RWPE1 (cell line): ENCODE results near the gene TTC5.
A peak's percentile ranks its signal among the peaks of the same experiment; 100 is the strongest.

Experiments
- CTCF ChIA-PET: fragments of 350-600 bp; sonication (Branson Sonifier 250); formaldehyde crosslinking; extraction: SDS; loops from one replicate; lab custom pipeline; 2021; lab: Yijun Ruan, JAX
- POLR2A ChIA-PET: fragments of 400-600 bp; formaldehyde crosslinking; extraction: SDS; loops from one replicate; lab custom pipeline; 2020; ENCODE audit warnings: antibody characterized with exemption; ENCODE audit not compliant: low non-redundant PET; lab: Yijun Ruan, JAX
- DNase-seq: peaks from one replicate; pipeline ENCODE4 v3.0.0; 2012; ENCODE audit warnings: low spot score
- H3K27ac ChIP-seq: fragments of 450-650 bp; 2 replicates; pipeline ENCODE4 v1.5.1; 2017
- TF ChIP-seq, protein P1 (sequence below): fragments of 450-650 bp; conservative IDR thresholded peaks from 2 replicates; pipeline ENCODE4 v1.5.1; 2017; ENCODE audit warnings: low read depth, mild to moderate bottlenecking

TTC5 gene

DNA sequence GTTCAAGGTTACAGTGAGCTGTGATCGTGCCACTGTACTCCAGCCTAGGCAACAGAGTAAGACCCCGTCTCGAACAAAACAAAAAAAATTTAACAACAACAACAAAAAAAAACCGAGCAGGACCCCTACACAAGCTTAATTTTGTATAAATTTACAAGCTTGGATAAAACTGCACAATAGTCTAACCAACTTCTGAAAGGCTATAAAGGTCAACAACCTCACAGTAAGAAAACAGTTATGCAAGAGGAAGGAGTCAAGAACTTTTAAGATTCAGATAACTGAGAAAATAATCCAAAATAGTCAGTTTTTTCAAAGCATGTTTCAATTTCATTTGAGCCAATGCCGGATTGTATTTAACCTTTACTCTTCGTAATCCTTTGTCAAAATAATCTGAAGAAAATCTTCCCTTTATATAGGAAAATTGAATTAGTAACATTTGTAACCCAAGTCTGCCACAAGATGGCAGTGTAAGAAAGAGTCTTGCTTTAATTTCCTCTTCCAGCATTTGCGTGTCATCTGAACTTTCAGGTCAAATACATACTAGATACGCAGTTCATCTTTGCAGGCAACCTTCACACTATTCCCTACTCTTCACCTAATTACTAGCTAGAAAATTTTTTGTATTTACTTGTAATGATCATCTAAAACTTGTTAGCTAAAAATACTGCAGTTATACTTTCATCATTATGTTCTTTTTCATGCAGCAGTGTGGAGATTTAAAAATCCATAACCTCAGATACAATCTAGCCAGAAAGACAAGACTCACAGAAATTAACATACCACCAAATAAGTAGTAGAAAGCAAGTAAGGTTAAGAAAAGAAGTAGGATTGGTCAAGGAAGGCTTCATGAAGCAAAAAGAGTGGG, 21.5 kb upstream of the TTC5 start:
- TF ChIP-seq, protein P1, sequence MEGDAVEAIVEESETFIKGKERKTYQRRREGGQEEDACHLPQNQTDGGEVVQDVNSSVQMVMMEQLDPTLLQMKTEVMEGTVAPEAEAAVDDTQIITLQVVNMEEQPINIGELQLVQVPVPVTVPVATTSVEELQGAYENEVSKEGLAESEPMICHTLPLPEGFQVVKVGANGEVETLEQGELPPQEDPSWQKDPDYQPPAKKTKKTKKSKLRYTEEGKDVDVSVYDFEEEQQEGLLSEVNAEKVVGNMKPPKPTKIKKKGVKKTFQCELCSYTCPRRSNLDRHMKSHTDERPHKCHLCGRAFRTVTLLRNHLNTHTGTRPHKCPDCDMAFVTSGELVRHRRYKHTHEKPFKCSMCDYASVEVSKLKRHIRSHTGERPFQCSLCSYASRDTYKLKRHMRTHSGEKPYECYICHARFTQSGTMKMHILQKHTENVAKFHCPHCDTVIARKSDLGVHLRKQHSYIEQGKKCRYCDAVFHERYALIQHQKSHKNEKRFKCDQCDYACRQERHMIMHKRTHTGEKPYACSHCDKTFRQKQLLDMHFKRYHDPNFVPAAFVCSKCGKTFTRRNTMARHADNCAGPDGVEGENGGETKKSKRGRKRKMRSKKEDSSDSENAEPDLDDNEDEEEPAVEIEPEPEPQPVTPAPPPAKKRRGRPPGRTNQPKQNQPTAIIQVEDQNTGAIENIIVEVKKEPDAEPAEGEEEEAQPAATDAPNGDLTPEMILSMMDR: peak; percentile 72
- H3K27ac ChIP-seq: no peak overlapping the region
- POLR2A ChIA-PET: no interaction called here
- peak; percentile 47 for DNase-seq
- CTCF ChIA-PET: interaction anchor here (0.6 to 3.0 kb wide), 7 partner anchors 9 to 1093 kb away, joined by 3 to 15 read pairs (median 3); partner anchors contain the start of gene PARP2

DNA sequence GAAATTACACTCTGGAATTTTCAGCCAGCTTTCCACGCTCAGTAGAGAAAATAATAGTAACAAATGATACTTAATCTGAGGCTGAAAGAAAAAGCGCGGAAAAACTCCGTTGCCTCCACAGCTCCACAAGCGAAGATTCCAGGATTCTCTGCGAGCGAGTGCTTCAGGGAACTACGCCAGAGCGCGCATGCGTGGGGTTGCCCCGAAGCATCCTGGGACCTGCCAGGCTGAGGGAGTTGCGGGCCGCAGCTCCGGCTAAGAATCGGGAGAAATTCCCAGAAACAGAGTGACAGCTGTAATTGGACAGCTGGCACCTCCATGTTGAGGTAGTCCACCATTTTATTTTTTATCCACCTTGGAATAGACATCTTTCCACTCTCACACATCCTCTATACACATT, 12.0 kb upstream of the TTC5 start:
- TF ChIP-seq, protein P1: no peak
- no peak overlapping the region for H3K27ac ChIP-seq
- no peak for DNase-seq
- POLR2A ChIA-PET: no interaction called here
- CTCF ChIA-PET: interaction anchor here (0.6 to 1.1 kb wide), 2 partner anchors 10 to 90 kb away, joined by 3 to 4 read pairs; no protein-coding TSS in a partner anchor

DNA sequence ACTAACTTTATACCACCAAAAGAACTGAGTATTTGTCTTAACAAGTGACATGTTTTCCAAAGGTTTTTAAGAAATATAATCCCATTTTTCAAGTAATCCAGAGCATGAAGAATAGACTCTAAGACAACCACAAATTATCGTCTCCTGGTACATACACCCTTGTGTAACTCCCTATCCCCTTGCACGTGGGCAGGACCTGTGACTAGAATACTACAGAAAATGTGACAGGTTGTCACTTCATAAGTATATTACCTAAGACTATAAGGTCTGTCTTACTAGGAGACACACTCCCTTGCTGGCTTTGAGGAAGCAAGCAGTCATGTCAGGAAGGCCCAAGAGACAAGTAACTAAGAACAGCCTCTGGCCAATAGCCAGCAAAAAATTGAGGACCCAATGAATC, 8.3 kb upstream of the TTC5 start:
- no peak for DNase-seq
- CTCF ChIA-PET: no interaction called here
- TF ChIP-seq, protein P1: no peak
- POLR2A ChIA-PET: no interaction called here
- no peak overlapping the region for H3K27ac ChIP-seq

DNA sequence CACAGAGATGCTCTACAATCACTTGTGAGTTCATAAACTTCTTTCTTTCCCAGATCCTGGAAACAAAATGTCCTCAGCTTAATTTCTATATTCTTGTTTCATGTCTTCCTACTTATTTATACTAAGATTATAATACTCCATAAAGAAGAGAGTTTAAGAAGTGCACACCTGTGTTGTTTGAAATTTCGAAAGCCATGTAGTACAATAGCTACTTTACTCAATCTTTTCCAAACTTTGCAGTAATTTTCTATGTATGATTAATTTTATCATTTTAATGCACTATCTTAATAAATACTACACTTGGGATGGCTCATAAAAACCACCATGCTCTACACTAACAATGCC, 300 bp upstream of the TTC5 start:
- ChIA-PET CTCF (interaction anchor here (0.6 to 1.4 kb wide), 6 partner anchors 15 to 917 kb away, joined by 3 to 7 read pairs (median 4); no protein-coding TSS in a partner anchor), POLR2A (no interaction called here)
- TF ChIP-seq, protein P1: no peak; the same call in none of the 2 replicates
- no peak for DNase-seq
- no peak overlapping the region for H3K27ac ChIP-seq

DNA sequence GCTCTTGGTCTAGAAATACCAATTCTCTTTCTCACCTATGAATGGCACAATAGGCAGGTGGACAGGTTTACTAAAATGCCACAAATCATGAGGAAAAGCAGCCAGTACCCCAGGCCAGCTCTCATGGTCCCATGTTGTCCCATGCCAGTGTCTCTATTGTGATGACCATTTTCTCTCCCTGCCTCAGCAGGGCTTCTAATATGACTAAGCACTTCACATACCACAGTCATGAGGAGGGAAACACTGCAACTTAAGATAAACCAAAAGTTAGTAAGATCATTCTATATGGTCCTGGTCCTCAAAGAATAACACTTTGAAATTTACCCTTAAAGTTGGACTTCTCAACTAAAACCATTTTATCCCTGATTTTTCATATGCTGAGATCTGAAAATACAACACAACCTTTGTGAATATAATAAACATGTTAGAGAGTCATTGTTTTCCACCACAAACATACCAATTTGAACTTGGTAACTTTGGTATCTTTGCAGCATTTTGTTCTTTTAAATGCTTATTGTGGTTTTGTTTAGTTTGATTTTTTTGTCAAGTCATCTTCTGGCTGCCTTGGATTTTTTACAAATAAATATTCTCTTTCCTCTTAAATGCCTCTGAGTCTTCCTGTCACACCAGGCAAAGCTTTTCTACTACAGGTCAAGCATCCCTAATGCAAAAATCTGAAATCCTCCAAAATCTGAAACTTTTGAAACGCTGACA, 3.6 kb downstream of the TTC5 start:
- TF ChIP-seq, protein P1: no peak
- ChIA-PET CTCF (no interaction called here), POLR2A (no interaction called here)
- no peak for DNase-seq
- H3K27ac ChIP-seq: no peak overlapping the region

DNA sequence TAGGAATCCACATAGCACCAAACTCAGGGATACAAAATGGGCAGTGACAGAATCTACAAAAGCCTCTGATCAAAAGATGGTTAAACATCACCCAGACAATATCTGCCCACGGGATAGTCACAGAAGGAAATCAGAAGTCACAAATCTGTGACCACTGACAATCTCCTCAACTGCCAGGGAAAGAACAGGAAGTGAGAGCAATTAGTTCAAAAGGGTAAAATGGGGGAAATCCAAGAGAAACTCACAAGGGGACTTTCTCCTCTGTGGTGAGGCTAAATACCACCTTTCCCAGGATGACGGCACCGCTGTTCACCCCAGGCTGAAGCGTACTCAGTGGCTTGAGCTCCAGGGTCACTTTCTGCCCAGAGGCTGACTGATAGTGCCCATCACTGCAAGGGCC, 10.7 kb downstream of the TTC5 start:
- no peak overlapping the region for H3K27ac ChIP-seq
- TF ChIP-seq, protein P1: no peak
- ChIA-PET POLR2A (no interaction called here), CTCF (interaction anchor here (0.6 kb wide), 1 partner anchor 120 kb away, joined by 3 read pairs; no protein-coding TSS in a partner anchor)
- no peak for DNase-seq
